ENCODE data around the gene EML2. TPM values are rescaled to one million over a fixed set of nuclear protein-coding genes. Genes with fewer than 3 reads are reported as not detected.
A peak's percentile ranks its signal among the peaks of the same experiment; 100 is the strongest.

The EML2 gene
- total RNA-seq, 1 experiment from 2014 or later = 14.2 TPM

- no peak for DNase-seq (ENCODE audit: low read depth)
Measured at GRCh38 chr19:45589768-45590167, 49.4 kb downstream of the EML2 start.

DNA sequence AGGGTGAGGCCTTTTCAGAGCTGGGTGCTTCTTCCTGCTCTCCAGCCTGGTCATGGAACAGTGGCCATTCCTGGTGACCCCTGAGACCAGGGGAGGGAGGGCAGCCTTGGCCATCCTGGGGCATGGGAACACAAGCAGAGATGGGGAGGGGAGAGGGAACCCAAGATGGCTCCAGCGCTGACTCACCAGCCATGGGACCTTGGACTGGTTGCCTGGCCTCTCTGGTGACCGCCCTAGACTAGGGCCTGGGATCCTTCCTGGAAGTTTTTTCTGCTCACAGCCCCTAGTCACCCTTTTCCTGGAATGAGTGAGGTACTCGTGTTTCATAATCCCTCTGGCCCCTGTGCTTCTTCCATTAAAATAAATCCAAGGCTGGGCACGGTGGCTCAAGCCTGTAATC is 51.3 kb downstream of the EML2 start:
- DNase-seq (ENCODE audit: low read depth) = peak; percentile 35

- no peak for DNase-seq (ENCODE audit: low read depth)
Measured at GRCh38 chr19:45585158-45585577, 54.0 kb downstream of the EML2 start.

DNA sequence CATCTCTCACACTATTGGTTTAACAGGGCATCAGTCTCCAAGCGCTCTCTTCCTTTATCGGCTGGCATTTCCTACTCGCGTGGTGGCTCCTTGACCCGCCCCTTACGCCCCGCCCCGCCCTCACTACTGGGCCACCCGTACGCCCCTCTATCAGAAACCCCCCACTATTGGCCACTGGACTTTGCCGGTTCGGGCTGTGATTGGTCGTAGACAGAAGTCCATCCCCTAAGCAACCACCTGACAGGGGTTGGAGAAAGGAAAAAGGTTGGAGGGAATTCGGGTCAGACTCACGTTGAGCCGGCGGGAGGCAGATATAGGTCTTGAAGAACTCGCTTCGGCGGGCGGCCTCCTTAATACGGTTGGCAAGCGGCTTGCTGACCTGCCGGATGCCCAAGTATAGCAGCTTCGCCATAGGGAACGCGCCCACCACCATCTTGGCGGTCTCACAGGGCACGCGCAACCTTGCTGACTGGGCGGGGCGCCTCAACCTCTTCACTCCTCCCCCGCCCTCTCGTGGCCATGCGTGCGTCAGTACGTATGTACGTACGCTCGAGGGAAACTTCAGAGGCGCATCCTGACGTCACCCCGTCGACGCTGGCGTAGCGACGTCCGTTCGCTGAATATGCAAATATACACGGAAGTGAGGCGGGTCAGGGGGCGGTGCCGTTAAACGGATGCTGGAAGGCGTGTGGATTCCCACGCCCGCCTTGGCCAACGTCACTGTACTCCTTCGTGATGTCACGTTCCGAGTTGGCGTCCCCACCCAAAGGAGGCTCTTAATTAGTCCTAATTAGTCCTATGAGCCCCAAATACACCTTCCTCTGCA is 54.7 kb downstream of the EML2 start, which contains the start of gene OPA3:
TSS of gene OPA3 (minus strand) at position 471 of the 826 bp plus-strand sequence. CDS start at position 433, 38 bp downstream.
- peak; percentile 100 for DNase-seq (ENCODE audit: low read depth)

DNA sequence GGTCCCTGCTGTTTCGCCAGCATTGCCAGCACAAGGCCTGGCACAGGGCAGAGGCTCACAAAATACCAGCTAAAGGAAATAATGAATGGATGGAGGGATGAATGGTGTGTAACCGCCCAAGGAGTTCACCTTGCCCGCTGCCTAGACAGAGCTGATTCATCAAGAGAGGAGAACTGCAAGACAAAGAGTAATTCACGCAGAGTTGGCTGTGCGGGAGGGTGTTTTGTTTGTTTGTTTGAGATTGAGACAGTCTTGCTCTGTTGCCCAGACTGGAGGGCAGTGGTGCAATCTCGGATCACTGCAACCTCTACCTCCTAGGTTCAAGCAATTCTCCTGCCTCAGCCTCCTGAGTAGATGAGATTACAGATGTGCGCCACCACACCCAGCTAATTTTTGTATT is 57.6 kb downstream of the EML2 start:
- no peak for DNase-seq (ENCODE audit: low read depth)

- no peak for DNase-seq (ENCODE audit: low read depth)
Measured at GRCh38 chr19:45578861-45579260, 60.3 kb downstream of the EML2 start.

- DNase-seq (ENCODE audit: low read depth) = peak; percentile 74
Measured at GRCh38 chr19:45577111-45577905, 61.9 kb downstream of the EML2 start.

DNA sequence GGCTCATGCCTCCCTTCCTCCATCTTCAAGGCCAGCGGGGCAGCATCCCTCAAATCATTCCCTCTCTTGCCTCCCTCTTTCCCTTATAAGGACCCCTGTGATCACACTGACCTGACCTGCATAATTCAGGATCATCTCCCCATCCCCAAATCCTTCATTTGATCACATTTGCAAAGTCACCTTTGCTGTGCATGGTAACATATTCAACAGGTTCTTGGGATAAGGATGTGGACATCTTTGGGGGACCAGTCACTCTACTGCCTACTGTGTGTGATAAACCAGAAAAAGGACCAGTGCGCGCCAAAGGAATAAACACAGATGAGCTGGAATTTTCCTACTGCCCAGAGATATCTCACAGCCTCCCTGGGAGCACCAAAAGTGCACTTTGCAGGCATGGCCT is 62.5 kb downstream of the EML2 start:
- no peak for DNase-seq (ENCODE audit: low read depth)

GRCh38 chr19:45575216-45575615 is 64.0 kb downstream of the EML2 start:
- no peak for DNase-seq (ENCODE audit: low read depth)

GRCh38 chr19:45574526-45574925 is 64.7 kb downstream of the EML2 start:
- no peak for DNase-seq (ENCODE audit: low read depth)

- DNase-seq (ENCODE audit: low read depth) = no peak
Measured at GRCh38 chr19:45571457-45572220, 67.6 kb downstream of the EML2 start.

DNA sequence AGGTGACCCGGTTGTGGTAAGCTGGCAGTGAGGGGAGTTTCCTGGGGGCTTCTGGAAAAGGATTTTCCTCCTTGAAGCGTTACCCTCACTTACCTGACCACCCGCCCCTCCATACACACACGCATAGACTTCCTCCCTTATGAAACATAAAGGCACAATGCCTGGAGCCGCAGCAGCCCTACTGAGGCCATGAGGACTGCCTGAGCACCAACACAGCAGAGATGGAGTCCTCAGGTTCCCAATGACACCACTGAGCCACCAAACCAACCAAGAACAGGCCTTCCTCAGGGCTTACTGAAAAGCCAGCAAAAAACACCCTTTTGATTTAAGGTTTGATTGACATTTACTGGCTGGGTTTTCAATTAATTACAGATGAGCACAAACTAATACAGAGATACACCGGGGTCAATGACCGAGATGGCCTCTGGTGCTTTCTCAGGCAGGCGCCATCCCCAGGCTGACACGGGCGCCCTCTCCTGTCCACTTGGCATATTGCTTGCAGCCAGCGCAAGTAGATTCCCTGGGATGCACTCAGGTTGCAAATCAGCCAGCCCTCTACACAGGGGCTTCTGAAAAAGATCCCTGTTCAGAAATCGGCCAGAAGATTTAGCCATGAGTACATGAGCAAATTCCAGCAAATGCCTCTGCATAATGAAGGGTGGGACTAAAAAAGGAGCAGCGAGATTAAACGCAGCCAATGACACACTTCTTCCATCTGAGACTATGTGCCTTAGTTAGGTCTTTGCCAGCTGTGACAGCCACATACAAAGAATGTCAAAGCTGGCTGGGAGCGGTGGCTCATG is 69.4 kb downstream of the EML2 start:
- DNase-seq (ENCODE audit: low read depth) = peak; percentile 56

- peak; percentile 89 for DNase-seq (ENCODE audit: low read depth)
Measured at GRCh38 chr19:45568732-45569131, 70.5 kb downstream of the EML2 start.

GRCh38 chr19:45567609-45568008 is 71.6 kb downstream of the EML2 start:
- DNase-seq (ENCODE audit: low read depth) = no peak

DNA sequence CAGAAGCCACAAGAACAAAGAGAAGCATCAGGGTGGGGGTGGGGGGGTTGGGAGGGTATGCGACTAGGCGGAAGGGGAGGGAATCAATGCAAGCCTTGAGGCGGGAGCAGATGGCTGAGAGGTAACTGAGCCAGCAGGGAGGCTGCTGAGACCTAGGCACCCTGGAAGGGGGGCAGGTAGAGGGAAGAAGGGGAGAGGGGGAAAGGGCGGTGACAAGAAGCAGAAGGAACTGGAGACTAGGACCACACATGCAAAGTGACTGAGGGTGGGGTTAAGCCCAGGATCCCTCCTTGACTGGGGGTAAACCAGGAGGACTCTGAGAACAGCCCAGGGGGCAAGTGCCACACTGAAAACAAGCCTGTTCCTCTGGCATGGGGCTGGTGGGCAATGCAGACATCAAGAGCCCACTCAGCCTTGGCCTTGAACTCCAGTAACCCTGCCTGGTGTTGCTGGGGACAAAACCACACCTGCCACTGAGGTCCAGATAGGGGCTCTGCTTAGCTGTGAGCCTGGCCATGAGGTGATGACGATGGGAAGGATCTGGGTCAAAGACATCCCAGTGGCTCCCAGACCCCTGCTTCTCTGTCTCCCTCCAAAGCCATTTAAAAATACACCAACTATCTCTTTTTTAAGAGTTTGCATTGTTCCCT is 74.9 kb downstream of the EML2 start:
- no peak for DNase-seq (ENCODE audit: low read depth)

DNA sequence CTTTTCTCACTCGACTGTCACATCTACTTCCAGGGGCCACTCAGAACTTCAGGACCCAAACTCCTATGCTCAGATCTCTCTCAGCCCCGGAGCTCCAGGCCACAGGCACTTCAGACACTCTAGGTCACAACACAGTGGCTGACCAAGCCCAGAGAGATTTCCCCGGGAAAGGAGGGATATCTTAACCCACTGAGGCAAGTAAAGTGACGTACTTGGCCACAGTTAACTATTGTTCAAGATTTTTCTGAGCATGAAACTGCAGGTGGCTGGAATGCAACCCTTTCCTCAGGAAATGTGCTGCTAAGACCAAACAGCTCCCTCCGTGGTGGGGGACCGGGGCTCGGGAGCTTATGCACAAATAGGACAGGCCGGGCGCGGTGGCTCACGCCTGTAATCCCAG is 78.5 kb downstream of the EML2 start:
- no peak for DNase-seq (ENCODE audit: low read depth)

DNA sequence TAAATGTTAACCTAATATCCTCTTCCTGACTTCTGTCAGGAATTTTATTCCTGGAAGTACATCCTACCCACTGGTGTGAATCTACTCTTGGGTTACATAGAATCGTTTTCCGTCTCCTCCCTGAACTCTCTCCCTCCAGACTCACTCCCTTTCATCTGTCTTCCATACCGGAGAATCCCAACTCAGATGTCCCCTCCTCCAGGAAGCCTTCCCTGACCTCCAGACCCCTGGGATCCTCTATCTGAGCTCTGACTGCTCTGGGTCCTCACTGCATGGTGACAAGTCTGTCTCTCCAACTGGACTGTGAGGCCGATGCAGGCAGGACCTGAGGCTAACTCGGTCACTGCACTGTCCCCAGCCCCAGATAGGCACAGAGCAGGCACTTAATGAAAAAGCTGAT is 79.2 kb downstream of the EML2 start:
- DNase-seq (ENCODE audit: low read depth) = no peak

Measured in Daoy (cell line).